Measurements from ENCODE around the gene C17orf100. TPM values are rescaled to one million over a fixed set of nuclear protein-coding genes. Genes with fewer than 3 reads are reported as not detected.

The C17orf100 gene
- total and polyA plus RNA-seq, 2 of the 13 experiments (the other 11 are each of a cell fraction or from before 2014, with no cell fraction given) = 3.6 to 8.7 TPM

DNA sequence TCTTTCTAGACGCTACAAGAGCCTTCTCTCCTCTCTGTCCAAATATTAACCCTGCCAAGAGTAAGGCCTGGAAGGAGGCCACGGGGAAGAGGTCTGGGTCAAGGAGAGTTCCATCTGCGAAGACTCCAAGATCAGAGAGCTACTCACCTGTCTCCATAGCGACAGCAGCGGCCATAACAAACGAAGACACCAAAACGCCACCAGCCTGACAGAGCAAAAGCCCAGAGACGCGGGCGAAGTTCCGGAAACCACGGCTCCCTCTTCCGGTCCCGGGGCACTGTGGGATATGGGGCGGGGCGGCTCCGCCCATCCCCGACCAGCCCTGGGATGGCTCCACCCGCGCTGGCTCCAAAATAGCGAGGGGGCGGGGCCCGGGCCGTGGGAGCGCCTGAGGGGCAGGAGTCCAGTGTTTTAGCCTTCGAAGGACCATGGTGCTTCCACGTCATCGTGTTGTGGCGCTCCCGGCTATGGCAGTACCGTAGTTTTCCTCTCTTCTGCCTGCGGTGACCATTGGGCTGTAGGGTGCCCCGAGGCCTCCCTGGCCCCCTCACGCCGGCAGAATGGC lies at the start of gene C17orf100, which contains the start of gene MED31 (continued):
- no peak for TF ChIP-seq PCBP1 (IDR thresholded peaks at IDR 0.05; ENCODE audit: borderline replicate concordance, low read depth, low read length)
- no peak for TF ChIP-seq TBL1XR1 (IDR thresholded peaks at IDR 0.05; ENCODE audit: borderline replicate concordance, low read length, partially characterized antibody)
- TF ChIP-seq AHR (CRISPR knock-in tag; IDR thresholded peaks at IDR 0.05) = no peak
- TF ChIP-seq, protein P1, sequence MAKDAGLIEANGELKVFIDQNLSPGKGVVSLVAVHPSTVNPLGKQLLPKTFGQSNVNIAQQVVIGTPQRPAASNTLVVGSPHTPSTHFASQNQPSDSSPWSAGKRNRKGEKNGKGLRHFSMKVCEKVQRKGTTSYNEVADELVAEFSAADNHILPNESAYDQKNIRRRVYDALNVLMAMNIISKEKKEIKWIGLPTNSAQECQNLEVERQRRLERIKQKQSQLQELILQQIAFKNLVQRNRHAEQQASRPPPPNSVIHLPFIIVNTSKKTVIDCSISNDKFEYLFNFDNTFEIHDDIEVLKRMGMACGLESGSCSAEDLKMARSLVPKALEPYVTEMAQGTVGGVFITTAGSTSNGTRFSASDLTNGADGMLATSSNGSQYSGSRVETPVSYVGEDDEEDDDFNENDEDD (CRISPR knock-in tag; IDR thresholded peaks at IDR 0.05; ENCODE audit: borderline replicate concordance) = no peak; the same call in 1 of the 2 replicates
- no peak; the same call in 1 of the 2 replicates for TF ChIP-seq ZNF761 (CRISPR knock-in tag; conservative IDR thresholded peaks at IDR 0.05)
- TF ChIP-seq ZNF781 (CRISPR knock-in tag; IDR thresholded peaks at IDR 0.05; ENCODE audit: borderline replicate concordance, not compliant biosample characterization) = no peak
- TF ChIP-seq, protein P2, sequence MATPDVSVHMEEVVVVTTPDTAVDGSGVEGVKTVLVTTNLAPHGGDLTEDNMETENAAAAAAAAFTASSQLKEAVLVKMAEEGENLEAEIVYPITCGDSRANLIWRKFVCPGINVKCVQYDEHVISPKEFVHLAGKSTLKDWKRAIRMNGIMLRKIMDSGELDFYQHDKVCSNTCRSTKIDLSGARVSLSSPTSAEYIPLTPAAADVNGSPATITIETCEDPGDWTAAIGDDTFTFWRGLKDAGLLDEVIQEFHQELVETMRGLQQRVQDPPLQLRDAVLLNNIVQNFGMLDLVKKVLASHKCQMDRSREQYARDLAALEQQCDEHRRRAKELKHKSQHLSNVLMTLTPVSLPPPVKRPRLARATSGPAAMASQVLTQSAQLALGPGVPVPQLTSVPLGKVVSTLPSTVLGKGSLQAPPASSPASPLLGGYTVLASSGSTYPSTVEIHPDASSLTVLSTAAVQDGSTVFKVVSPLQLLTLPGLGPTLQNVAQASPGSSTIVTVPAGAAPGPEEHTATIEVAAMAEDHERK (CRISPR knock-in tag; IDR thresholded peaks at IDR 0.05; ENCODE audit: low read depth) = no peak
- peak; percentile 84 for TF ChIP-seq POLR2AphosphoS5 (IDR thresholded peaks at IDR 0.05; ENCODE audit: low read depth, low read length)
- peak; percentile 52; the same call in 1 of the 2 replicates for TF ChIP-seq GATAD2A (CRISPR knock-in tag; IDR thresholded peaks at IDR 0.05)
- TF ChIP-seq, protein P3, sequence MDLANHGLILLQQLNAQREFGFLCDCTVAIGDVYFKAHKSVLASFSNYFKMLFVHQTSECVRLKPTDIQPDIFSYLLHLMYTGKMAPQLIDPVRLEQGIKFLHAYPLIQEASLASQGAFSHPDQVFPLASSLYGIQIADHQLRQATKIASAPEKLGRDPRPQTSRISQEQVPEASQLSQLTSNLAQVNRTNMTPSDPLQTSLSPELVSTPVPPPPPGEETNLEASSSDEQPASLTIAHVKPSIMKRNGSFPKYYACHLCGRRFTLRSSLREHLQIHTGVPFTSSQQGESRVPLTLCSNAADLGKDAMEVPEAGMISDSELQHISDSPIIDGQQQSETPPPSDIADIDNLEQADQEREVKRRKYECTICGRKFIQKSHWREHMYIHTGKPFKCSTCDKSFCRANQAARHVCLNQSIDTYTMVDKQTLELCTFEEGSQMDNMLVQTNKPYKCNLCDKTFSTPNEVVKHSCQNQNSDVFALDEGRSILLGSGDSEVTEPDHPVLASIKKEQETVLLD (CRISPR knock-in tag; IDR thresholded peaks at IDR 0.05; ENCODE audit: low read depth) = no peak
- no peak for TF ChIP-seq ZNF432 (CRISPR knock-in tag; IDR thresholded peaks at IDR 0.05; ENCODE audit: borderline replicate concordance)
- no peak for TF ChIP-seq ZNF326 (CRISPR knock-in tag; IDR thresholded peaks at IDR 0.05; ENCODE audit: borderline replicate concordance)
- TF ChIP-seq, protein P4, sequence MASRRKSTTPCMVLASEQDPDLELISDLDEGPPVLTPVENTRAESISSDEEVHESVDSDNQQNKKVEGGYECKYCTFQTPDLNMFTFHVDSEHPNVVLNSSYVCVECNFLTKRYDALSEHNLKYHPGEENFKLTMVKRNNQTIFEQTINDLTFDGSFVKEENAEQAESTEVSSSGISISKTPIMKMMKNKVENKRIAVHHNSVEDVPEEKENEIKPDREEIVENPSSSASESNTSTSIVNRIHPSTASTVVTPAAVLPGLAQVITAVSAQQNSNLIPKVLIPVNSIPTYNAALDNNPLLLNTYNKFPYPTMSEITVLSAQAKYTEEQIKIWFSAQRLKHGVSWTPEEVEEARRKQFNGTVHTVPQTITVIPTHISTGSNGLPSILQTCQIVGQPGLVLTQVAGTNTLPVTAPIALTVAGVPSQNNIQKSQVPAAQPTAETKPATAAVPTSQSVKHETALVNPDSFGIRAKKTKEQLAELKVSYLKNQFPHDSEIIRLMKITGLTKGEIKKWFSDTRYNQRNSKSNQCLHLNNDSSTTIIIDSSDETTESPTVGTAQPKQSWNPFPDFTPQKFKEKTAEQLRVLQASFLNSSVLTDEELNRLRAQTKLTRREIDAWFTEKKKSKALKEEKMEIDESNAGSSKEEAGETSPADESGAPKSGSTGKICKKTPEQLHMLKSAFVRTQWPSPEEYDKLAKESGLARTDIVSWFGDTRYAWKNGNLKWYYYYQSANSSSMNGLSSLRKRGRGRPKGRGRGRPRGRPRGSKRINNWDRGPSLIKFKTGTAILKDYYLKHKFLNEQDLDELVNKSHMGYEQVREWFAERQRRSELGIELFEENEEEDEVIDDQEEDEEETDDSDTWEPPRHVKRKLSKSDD (CRISPR knock-in tag; IDR thresholded peaks at IDR 0.05; ENCODE audit: low read depth) = no peak
- TF ChIP-seq, protein P5, sequence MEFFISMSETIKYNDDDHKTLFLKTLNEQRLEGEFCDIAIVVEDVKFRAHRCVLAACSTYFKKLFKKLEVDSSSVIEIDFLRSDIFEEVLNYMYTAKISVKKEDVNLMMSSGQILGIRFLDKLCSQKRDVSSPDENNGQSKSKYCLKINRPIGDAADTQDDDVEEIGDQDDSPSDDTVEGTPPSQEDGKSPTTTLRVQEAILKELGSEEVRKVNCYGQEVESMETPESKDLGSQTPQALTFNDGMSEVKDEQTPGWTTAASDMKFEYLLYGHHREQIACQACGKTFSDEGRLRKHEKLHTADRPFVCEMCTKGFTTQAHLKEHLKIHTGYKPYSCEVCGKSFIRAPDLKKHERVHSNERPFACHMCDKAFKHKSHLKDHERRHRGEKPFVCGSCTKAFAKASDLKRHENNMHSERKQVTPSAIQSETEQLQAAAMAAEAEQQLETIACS (CRISPR knock-in tag; IDR thresholded peaks at IDR 0.05) = no peak
- TF ChIP-seq RBM39 (IDR thresholded peaks at IDR 0.05; ENCODE audit: low read depth, low read length, poor library complexity, severe bottlenecking) = no peak
- TF ChIP-seq ZNF256 (CRISPR knock-in tag; conservative IDR thresholded peaks at IDR 0.05) = no peak
- TF ChIP-seq ZMYM3 (CRISPR knock-in tag; IDR thresholded peaks at IDR 0.05) = no peak
- TF ChIP-seq ZNF552 (CRISPR knock-in tag; IDR thresholded peaks at IDR 0.05; ENCODE audit: borderline replicate concordance) = no peak
- TF ChIP-seq PCBP2 (optimal IDR thresholded peaks at IDR 0.05; ENCODE audit: low read depth, low read length, poor library complexity, severe bottlenecking) = no peak
- no peak for TF ChIP-seq IKZF4 (CRISPR knock-in tag; IDR thresholded peaks at IDR 0.05; ENCODE audit: borderline replicate concordance, low read depth, not compliant biosample characterization)
- TF ChIP-seq ZNF34 (CRISPR knock-in tag; IDR thresholded peaks at IDR 0.05; ENCODE audit: borderline replicate concordance) = no peak
- TF ChIP-seq ZNF180 (CRISPR knock-in tag; IDR thresholded peaks at IDR 0.05; ENCODE audit: borderline replicate concordance, low read depth) = no peak
